Osteocyte (in vitro differentiated cells): ENCODE measurements around the gene GRAMD1A. TPM values are rescaled to one million over a fixed set of nuclear protein-coding genes. Genes with fewer than 3 reads are reported as not detected.
"Not testable (repeated sequence)": the region's sequence is repeated elsewhere in the genome, so short reads cannot be mapped to it uniquely, and the experiment has no call there.

Source experiments
- DNase-seq: peaks from one replicate; pipeline ENCODE4 v3.0.0; 2021; ENCODE audit warnings: mixed read lengths; ENCODE audit not compliant: unreplicated experiment; ENCODE audit errors: extremely low spot score
- H3K27ac Mint-ChIP-seq: one replicate; pipeline ENCODE4 v1.8.0; 2021; ENCODE audit warnings: mild to moderate bottlenecking, mixed read lengths; ENCODE audit not compliant: unreplicated experiment
- H3K27me3 Mint-ChIP-seq: one replicate; pipeline ENCODE4 v1.8.0; 2021; ENCODE audit warnings: mixed read lengths; ENCODE audit not compliant: unreplicated experiment
- H3K36me3 Mint-ChIP-seq: one replicate; pipeline ENCODE4 v1.8.0; 2021; ENCODE audit warnings: mixed read lengths; ENCODE audit not compliant: unreplicated experiment
- H3K4me1 Mint-ChIP-seq: one replicate; pipeline ENCODE4 v1.8.0; 2021; ENCODE audit warnings: mixed read lengths; ENCODE audit not compliant: unreplicated experiment
- H3K4me3 Mint-ChIP-seq: one replicate; pipeline ENCODE4 v1.8.0; 2021; ENCODE audit warnings: mild to moderate bottlenecking, moderate library complexity, mixed read lengths; ENCODE audit not compliant: unreplicated experiment
- H3K9me3 Mint-ChIP-seq: one replicate; pipeline ENCODE4 v1.8.0; 2021; ENCODE audit warnings: mixed read lengths; ENCODE audit not compliant: unreplicated experiment
- CTCF ChIP-seq: fragments of 200-600 bp; sonication (generic); IDR thresholded peaks from 2 replicates; pipeline ENCODE4 v1.5.0; 2021; ENCODE audit warnings: antibody characterized with exemption, mild to moderate bottlenecking, moderate library complexity
- total RNA-seq: library from RNA; stranded (reverse); gene quantifications from 2 replicates; pipeline ENCODE4 v1.2.1, GENCODE V29; 2021

Gene GRAMD1A
- total RNA-seq, 1 donor from 2014 or later, result 80.8 TPM

GRCh38 chr19:35005256-35005977 lies 5.3 kb downstream of the GRAMD1A start:
- no peak for DNase-seq
- no peak overlapping the region for H3K4me3 Mint-ChIP-seq
- H3K9me3 Mint-ChIP-seq, result no peaks in the 10 kb centered on the region
- no peak overlapping the region for H3K27ac Mint-ChIP-seq
- peaks cover 8% of the 10 kb centered on the region for H3K36me3 Mint-ChIP-seq
- H3K4me1 Mint-ChIP-seq, result peaks cover 41% of the 10 kb centered on the region
- TF ChIP-seq CTCF, result no peak
- no peaks in the 10 kb centered on the region for H3K27me3 Mint-ChIP-seq

- not testable (repeated sequence) for H3K27ac Mint-ChIP-seq, DNase-seq, H3K9me3 Mint-ChIP-seq, H3K4me3 Mint-ChIP-seq, H3K27me3 Mint-ChIP-seq
- H3K4me1 Mint-ChIP-seq, result peaks cover 40% of the 10 kb centered on the region
- peaks cover 11% of the 10 kb centered on the region for H3K36me3 Mint-ChIP-seq
Observed at GRCh38 chr19:35006007-35006341, 5.9 kb downstream of the GRAMD1A start.

GRCh38 chr19:35006342-35006998 lies 6.3 kb downstream of the GRAMD1A start:
- no peak for DNase-seq
- no peak overlapping the region for H3K27ac Mint-ChIP-seq

GRCh38 chr19:35006999-35007365 lies 6.9 kb downstream of the GRAMD1A start:
- no peaks in the 10 kb centered on the region for H3K9me3 Mint-ChIP-seq
- no peaks in the 10 kb centered on the region for H3K27me3 Mint-ChIP-seq
- no peak overlapping the region for H3K27ac Mint-ChIP-seq
- H3K4me1 Mint-ChIP-seq, result peaks cover 31% of the 10 kb centered on the region
- no peak for DNase-seq
- peaks cover 11% of the 10 kb centered on the region for H3K36me3 Mint-ChIP-seq
- TF ChIP-seq CTCF, result no peak
- H3K4me3 Mint-ChIP-seq, result no peak overlapping the region

More at GRCh38 chr19:35006342-35006998, 6.3 kb downstream of the GRAMD1A start:
- no peak overlapping the region for H3K4me3 Mint-ChIP-seq
- peaks cover 35% of the 10 kb centered on the region for H3K4me1 Mint-ChIP-seq
- H3K9me3 Mint-ChIP-seq, result no peaks in the 10 kb centered on the region
- peaks cover 11% of the 10 kb centered on the region for H3K36me3 Mint-ChIP-seq
- no peak for TF ChIP-seq CTCF
- H3K27me3 Mint-ChIP-seq, result no peaks in the 10 kb centered on the region

DNA sequence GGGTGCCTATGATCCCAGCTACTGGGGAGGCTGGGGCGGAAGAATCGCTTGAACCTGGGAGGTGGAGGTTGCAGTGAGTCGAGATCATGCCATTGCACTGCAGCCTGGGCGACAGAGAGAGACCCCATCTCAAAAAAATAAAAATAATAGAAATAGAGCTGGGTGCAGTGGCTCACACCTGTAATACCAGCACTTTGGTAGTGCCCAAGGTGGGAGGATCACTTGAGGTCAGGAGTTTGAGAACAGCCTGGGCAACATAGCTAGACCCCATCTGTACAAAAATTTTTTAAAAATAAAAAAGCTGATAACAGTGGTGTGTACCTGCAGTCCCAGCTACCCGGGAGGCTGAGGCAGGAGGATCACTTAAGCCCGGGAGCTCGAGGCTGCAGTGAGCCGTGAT lies 7.3 kb downstream of the GRAMD1A start:
- H3K4me3 Mint-ChIP-seq, H3K27me3 Mint-ChIP-seq, DNase-seq, H3K27ac Mint-ChIP-seq, H3K9me3 Mint-ChIP-seq: not testable (repeated sequence)
- Mint-ChIP-seq H3K4me1 (peaks cover 27% of the 10 kb centered on the region), H3K36me3 (peaks cover 13% of the 10 kb centered on the region)

GRCh38 chr19:35008891-35009341 lies 8.8 kb downstream of the GRAMD1A start:
- Mint-ChIP-seq H3K4me1 (peaks cover 18% of the 10 kb centered on the region), H3K27me3 (no peaks in the 10 kb centered on the region), H3K36me3 (peaks cover 14% of the 10 kb centered on the region), H3K27ac (no peak overlapping the region), H3K9me3 (no peaks in the 10 kb centered on the region), H3K4me3 (no peak overlapping the region)
- DNase-seq, result no peak
- TF ChIP-seq CTCF, result no peak
